Peyer's patch (tissue), 4 donors: ENCODE measurements around the gene SLC26A3. TPM values are rescaled to one million over a fixed set of nuclear protein-coding genes. Genes with fewer than 3 reads are reported as not detected.

Experiments used
- DNase-seq, 3 donors: peaks; one replicate each; pipeline ENCODE4 v3.0.0-alpha.2; 2017 to 2019
- H3K27ac ChIP-seq, 4 donors: fragments of 200-600 bp; sonication (generic); one replicate each; pipeline ENCODE4 v1.5.1; 2016 to 2019
- H3K27me3 ChIP-seq, 2 donors: fragments of 200-600 bp; sonication (generic); one replicate each; pipeline ENCODE4 v1.5.1; 2019
- H3K36me3 ChIP-seq, 3 donors: fragments of 200-600 bp; sonication (generic); one replicate each; pipeline ENCODE4 v1.5.1; 2016 to 2019
- H3K4me1 ChIP-seq, 4 donors: fragments of 200-600 bp; sonication (generic); one replicate each; pipeline ENCODE4 v1.5.1; 2016 to 2019
- H3K4me3 ChIP-seq, 4 donors: fragments of 200-600 bp; sonication (generic); 1 replicate in 3 of 4; 2 replicates in 1 of 4; pipeline ENCODE4 v1.5.1; 2016 to 2019; ENCODE audit warnings: mild to moderate bottlenecking in 1 of 4
- H3K9me3 ChIP-seq, 4 donors: fragments of 200-600 bp; sonication (generic); one replicate each; pipeline ENCODE4 v1.5.1; 2016 to 2019; ENCODE audit warnings: mild to moderate bottlenecking in 1 of 4
- POLR2A ChIP-seq, 2 donors: fragments of 450-650 bp; IDR thresholded peaks; one replicate each; pipeline ENCODE4 v1.5.1; 2017; ENCODE audit warnings: antibody characterized with exemption in 2 of 2, mild to moderate bottlenecking in 2 of 2, moderate library complexity in 2 of 2
- total RNA-seq, 4 donors: library from RNA; depleted of rRNA; stranded (reverse); fragments of >200 nt; gene quantifications; one replicate each; pipeline ENCODE4 v1.1.0, GENCODE V29; 2016
- TF ChIP-seq, protein P1 (sequence below), 6 experiments: fragments of 450-650 bp in 4 of 6; fragments of 200-600 bp in 2 of 6; sonication (generic) in 1 of 6; IDR thresholded peaks; one replicate each; pipeline ENCODE4 v1.5.1; 2017 to 2019; ENCODE audit warnings: antibody characterized with exemption in 6 of 6, mild to moderate bottlenecking in 3 of 6, moderate library complexity in 1 of 6

SLC26A3 gene
- total RNA-seq, 4 donors from 2014 or later = 6.6 to 587 (median 341) TPM

GRCh38 chr7:107792364-107792763 is 10.7 kb downstream of the SLC26A3 start:
- DNase-seq = no peak
- Histone ChIP-seq H3K4me1 (no peaks in the 10 kb centered on the region), H3K36me3 (no peaks in the 10 kb centered on the region), H3K9me3 (no peaks in the 10 kb centered on the region), H3K27ac (no peak overlapping the region), H3K4me3 (no peak overlapping the region), H3K27me3 (no peaks in the 10 kb centered on the region)
- TF ChIP-seq POLR2A (IDR thresholded peaks at IDR 0.05) = no peak
- TF ChIP-seq, protein P1, sequence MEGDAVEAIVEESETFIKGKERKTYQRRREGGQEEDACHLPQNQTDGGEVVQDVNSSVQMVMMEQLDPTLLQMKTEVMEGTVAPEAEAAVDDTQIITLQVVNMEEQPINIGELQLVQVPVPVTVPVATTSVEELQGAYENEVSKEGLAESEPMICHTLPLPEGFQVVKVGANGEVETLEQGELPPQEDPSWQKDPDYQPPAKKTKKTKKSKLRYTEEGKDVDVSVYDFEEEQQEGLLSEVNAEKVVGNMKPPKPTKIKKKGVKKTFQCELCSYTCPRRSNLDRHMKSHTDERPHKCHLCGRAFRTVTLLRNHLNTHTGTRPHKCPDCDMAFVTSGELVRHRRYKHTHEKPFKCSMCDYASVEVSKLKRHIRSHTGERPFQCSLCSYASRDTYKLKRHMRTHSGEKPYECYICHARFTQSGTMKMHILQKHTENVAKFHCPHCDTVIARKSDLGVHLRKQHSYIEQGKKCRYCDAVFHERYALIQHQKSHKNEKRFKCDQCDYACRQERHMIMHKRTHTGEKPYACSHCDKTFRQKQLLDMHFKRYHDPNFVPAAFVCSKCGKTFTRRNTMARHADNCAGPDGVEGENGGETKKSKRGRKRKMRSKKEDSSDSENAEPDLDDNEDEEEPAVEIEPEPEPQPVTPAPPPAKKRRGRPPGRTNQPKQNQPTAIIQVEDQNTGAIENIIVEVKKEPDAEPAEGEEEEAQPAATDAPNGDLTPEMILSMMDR (IDR thresholded peaks at IDR 0.05) = no peak

- peaks cover 0 to 9% (median 0%) of the 10 kb centered on the region in 4 donors for H3K4me1 ChIP-seq
- no peaks in the 10 kb centered on the region for H3K27me3 ChIP-seq
- no peak overlapping the region for H3K4me3 ChIP-seq
- no peaks in the 10 kb centered on the region for H3K9me3 ChIP-seq
- H3K27ac ChIP-seq = no peak overlapping the region
- DNase-seq = no peak
- no peaks in the 10 kb centered on the region for H3K36me3 ChIP-seq
- TF ChIP-seq, protein P1 (IDR thresholded peaks at IDR 0.05) = no peak
- TF ChIP-seq POLR2A (IDR thresholded peaks at IDR 0.05) = no peak
Observed at GRCh38 chr7:107789647-107790046, 13.4 kb downstream of the SLC26A3 start.

- no peak overlapping the region for H3K4me3 ChIP-seq
- TF ChIP-seq, protein P1 (IDR thresholded peaks at IDR 0.05) = no peak
- no peak for TF ChIP-seq POLR2A (IDR thresholded peaks at IDR 0.05)
- no peak overlapping the region for H3K27ac ChIP-seq
- H3K4me1 ChIP-seq = peaks cover 0 to 9% (median 0%) of the 10 kb centered on the region in 4 donors
- H3K27me3 ChIP-seq = no peaks in the 10 kb centered on the region
- no peaks in the 10 kb centered on the region for H3K9me3 ChIP-seq
- no peaks in the 10 kb centered on the region for H3K36me3 ChIP-seq
- DNase-seq = no peak
Observed at GRCh38 chr7:107788662-107789061, 14.4 kb downstream of the SLC26A3 start.

DNA sequence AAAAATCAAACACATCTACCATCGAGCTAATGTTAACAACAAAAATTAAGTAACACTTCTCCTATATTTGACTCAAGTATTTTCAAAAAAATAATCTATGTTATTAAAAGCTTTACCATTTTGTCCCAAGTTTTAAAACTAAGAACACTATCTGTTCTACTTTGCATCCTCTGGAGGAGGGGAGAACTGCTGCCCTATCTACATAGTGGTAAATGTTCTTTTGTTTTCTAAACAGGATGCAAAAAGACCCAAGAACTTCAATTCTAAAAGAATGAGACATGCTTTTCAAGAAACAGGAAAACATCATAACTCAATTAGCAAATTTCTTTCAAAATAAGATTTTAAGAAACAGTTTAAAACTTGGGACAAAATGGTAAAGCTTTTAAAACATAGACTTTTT is 14.8 kb downstream of the SLC26A3 start:
- H3K27ac ChIP-seq = no peak overlapping the region
- H3K9me3 ChIP-seq = no peaks in the 10 kb centered on the region
- H3K4me1 ChIP-seq = peaks cover 0 to 9% (median 0%) of the 10 kb centered on the region in 4 donors
- no peaks in the 10 kb centered on the region for H3K27me3 ChIP-seq
- TF ChIP-seq, protein P1 (IDR thresholded peaks at IDR 0.05) = no peak
- no peak for TF ChIP-seq POLR2A (IDR thresholded peaks at IDR 0.05)
- no peak for DNase-seq
- H3K36me3 ChIP-seq = no peaks in the 10 kb centered on the region
- H3K4me3 ChIP-seq = no peak overlapping the region

GRCh38 chr7:107785926-107786325 is 17.1 kb downstream of the SLC26A3 start:
- Histone ChIP-seq H3K27ac (peak overlapping the region in 2 of 4 donors; percentile 13 to 61), H3K4me3 (no peak overlapping the region), H3K4me1 (peaks cover 0 to 9% (median 0%) of the 10 kb centered on the region in 4 donors), H3K36me3 (no peaks in the 10 kb centered on the region), H3K9me3 (no peaks in the 10 kb centered on the region), H3K27me3 (no peaks in the 10 kb centered on the region)
- TF ChIP-seq, protein P1 (IDR thresholded peaks at IDR 0.05) = no peak
- TF ChIP-seq POLR2A (IDR thresholded peaks at IDR 0.05) = no peak
- DNase-seq = peak in 1 of 3 donors; percentile 59

DNA sequence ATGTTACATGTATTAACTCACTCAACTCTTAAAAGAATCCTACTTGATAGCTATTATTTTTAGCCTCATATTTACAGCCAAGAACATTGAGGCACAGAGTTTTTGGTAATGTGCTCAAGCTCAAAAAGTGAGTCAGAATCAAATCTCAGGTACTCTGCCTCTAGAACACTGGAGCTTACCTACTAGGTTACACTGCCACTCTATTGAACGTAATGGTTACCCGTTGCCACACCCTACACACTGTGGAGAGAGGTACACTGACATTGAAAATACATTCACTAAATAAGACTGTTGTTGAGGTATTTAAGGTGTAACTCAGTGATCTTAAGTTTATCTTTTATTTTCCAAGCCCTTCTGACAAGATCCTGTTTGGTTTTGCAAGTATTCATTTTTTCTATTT is 17.9 kb downstream of the SLC26A3 start:
- peaks cover 0 to 9% (median 0%) of the 10 kb centered on the region in 4 donors for H3K4me1 ChIP-seq
- H3K4me3 ChIP-seq = no peak overlapping the region
- peak overlapping the region in 2 of 4 donors; percentile 47 to 61 for H3K27ac ChIP-seq
- no peaks in the 10 kb centered on the region for H3K36me3 ChIP-seq
- no peak for DNase-seq
- H3K27me3 ChIP-seq = no peaks in the 10 kb centered on the region
- H3K9me3 ChIP-seq = no peaks in the 10 kb centered on the region
- TF ChIP-seq POLR2A (IDR thresholded peaks at IDR 0.05) = no peak
- TF ChIP-seq, protein P1 (IDR thresholded peaks at IDR 0.05) = no peak
